ENCODE measurements around the gene THAP7. TPM values are rescaled to one million over a fixed set of nuclear protein-coding genes. Genes with fewer than 3 reads are reported as not detected.
A peak's percentile ranks its signal among the peaks of the same experiment; 100 is the strongest.

THAP7 gene
- total and polyA plus RNA-seq, 2 of the 13 experiments (the other 11 are each of a cell fraction or from before 2014, with no cell fraction given), result 13.0 to 25.5 TPM

DNA sequence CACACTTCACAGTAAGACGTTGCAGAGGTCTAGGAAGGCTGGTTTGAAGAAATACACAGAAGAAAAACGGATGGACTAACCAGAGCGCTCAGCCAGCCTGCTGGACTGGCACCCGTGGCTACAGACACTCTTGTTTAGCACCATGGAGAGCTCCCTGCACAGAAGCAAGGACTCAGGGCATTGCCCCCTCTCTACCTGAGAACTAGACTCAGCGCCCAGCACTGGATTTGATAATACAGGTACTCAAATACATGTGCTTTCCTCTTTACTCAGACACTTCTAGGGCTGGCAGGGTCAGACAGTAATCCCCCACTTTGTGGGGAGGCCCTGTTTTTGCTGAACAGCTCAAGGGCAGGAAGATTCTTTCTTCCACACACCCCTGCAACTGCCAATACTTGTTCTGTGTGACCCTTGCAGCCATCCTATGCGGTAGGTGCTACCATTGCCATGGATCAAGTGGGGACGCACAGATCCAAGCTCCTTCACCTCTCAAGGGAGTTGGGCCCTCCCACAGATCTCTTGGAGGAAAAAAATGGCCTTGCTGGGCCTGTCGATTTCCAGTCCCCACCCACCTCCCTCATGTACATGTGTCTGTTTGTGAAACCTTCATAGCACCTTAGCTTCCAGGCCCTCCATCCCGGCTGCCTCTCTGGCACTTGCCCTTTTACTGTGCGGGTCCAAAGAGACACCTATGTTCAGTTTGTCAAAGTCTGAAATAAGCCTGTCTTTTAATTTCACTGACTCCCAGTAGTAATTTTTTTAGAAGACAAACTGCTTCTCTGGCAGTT is 7.9 kb upstream of the THAP7 start (continued):
- TF ChIP-seq, protein P1, sequence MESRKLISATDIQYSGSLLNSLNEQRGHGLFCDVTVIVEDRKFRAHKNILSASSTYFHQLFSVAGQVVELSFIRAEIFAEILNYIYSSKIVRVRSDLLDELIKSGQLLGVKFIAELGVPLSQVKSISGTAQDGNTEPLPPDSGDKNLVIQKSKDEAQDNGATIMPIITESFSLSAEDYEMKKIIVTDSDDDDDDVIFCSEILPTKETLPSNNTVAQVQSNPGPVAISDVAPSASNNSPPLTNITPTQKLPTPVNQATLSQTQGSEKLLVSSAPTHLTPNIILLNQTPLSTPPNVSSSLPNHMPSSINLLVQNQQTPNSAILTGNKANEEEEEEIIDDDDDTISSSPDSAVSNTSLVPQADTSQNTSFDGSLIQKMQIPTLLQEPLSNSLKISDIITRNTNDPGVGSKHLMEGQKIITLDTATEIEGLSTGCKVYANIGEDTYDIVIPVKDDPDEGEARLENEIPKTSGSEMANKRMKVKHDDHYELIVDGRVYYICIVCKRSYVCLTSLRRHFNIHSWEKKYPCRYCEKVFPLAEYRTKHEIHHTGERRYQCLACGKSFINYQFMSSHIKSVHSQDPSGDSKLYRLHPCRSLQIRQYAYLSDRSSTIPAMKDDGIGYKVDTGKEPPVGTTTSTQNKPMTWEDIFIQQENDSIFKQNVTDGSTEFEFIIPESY (CRISPR knock-in tag; IDR thresholded peaks at IDR 0.05), result 0 out of 2 replicates have a peak, but pooled peaks have one; percentile 30
- no peak for TF ChIP-seq NBN (conservative IDR thresholded peaks at IDR 0.05)
- TF ChIP-seq NPAS2 (CRISPR knock-in tag; IDR thresholded peaks at IDR 0.05; ENCODE audit: borderline replicate concordance), result 0 out of 2 replicates have a peak, but pooled peaks have one; percentile 28
- TF ChIP-seq, protein P2, sequence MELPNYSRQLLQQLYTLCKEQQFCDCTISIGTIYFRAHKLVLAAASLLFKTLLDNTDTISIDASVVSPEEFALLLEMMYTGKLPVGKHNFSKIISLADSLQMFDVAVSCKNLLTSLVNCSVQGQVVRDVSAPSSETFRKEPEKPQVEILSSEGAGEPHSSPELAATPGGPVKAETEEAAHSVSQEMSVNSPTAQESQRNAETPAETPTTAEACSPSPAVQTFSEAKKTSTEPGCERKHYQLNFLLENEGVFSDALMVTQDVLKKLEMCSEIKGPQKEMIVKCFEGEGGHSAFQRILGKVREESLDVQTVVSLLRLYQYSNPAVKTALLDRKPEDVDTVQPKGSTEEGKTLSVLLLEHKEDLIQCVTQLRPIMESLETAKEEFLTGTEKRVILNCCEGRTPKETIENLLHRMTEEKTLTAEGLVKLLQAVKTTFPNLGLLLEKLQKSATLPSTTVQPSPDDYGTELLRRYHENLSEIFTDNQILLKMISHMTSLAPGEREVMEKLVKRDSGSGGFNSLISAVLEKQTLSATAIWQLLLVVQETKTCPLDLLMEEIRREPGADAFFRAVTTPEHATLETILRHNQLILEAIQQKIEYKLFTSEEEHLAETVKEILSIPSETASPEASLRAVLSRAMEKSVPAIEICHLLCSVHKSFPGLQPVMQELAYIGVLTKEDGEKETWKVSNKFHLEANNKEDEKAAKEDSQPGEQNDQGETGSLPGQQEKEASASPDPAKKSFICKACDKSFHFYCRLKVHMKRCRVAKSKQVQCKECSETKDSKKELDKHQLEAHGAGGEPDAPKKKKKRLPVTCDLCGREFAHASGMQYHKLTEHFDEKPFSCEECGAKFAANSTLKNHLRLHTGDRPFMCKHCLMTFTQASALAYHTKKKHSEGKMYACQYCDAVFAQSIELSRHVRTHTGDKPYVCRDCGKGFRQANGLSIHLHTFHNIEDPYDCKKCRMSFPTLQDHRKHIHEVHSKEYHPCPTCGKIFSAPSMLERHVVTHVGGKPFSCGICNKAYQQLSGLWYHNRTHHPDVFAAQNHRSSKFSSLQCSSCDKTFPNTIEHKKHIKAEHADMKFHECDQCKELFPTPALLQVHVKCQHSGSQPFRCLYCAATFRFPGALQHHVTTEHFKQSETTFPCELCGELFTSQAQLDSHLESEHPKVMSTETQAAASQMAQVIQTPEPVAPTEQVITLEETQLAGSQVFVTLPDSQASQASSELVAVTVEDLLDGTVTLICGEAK (IDR thresholded peaks at IDR 0.05), result no peak
- TF ChIP-seq, protein P2 (CRISPR knock-in tag; IDR thresholded peaks at IDR 0.05), result no peak
- no peak for TF ChIP-seq ZNF703 (CRISPR knock-in tag; IDR thresholded peaks at IDR 0.05; ENCODE audit: borderline replicate concordance)
- peak; percentile 52 for TF ChIP-seq TEAD3 (CRISPR knock-in tag; optimal IDR thresholded peaks at IDR 0.05; ENCODE audit: borderline replicate concordance)
- TF ChIP-seq MEF2D (CRISPR knock-in tag; IDR thresholded peaks at IDR 0.05), result peak; percentile 54; the same call in 1 of the 2 replicates
- no peak for TF ChIP-seq MAFK (conservative IDR thresholded peaks at IDR 0.05 in 1 of 2, IDR thresholded peaks at IDR 0.05 in 1 of 2; ENCODE audit: low read length in 2 of 2)
- no peak for TF ChIP-seq PLRG1 (conservative IDR thresholded peaks at IDR 0.05)
- peak; percentile 83; the same call in 1 of the 2 replicates for TF ChIP-seq ZNF430 (CRISPR knock-in tag; IDR thresholded peaks at IDR 0.05)
- no peak for TF ChIP-seq ZNF337 (CRISPR knock-in tag; IDR thresholded peaks at IDR 0.05; ENCODE audit: borderline replicate concordance, low read depth)
- TF ChIP-seq ZSCAN9 (CRISPR knock-in tag; IDR thresholded peaks at IDR 0.05; ENCODE audit: borderline replicate concordance), result peak; percentile 98
- TF ChIP-seq, protein P3, sequence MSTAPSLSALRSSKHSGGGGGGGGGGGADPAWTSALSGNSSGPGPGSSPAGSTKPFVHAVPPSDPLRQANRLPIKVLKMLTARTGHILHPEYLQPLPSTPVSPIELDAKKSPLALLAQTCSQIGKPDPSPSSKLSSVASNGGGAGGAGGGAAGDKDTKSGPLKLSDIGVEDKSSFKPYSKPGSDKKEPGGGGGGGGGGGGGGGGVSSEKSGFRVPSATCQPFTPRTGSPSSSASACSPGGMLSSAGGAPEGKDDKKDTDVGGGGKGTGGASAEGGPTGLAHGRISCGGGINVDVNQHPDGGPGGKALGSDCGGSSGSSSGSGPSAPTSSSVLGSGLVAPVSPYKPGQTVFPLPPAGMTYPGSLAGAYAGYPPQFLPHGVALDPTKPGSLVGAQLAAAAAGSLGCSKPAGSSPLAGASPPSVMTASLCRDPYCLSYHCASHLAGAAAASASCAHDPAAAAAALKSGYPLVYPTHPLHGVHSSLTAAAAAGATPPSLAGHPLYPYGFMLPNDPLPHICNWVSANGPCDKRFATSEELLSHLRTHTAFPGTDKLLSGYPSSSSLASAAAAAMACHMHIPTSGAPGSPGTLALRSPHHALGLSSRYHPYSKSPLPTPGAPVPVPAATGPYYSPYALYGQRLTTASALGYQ (CRISPR knock-in tag; IDR thresholded peaks at IDR 0.05), result no peak
- TF ChIP-seq, protein P4, sequence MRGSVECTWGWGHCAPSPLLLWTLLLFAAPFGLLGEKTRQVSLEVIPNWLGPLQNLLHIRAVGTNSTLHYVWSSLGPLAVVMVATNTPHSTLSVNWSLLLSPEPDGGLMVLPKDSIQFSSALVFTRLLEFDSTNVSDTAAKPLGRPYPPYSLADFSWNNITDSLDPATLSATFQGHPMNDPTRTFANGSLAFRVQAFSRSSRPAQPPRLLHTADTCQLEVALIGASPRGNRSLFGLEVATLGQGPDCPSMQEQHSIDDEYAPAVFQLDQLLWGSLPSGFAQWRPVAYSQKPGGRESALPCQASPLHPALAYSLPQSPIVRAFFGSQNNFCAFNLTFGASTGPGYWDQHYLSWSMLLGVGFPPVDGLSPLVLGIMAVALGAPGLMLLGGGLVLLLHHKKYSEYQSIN (CRISPR knock-in tag; IDR thresholded peaks at IDR 0.05; ENCODE audit: borderline replicate concordance), result no peak
